ENCODE measurements around the gene SLC5A10.

The SLC5A10 gene

DNA sequence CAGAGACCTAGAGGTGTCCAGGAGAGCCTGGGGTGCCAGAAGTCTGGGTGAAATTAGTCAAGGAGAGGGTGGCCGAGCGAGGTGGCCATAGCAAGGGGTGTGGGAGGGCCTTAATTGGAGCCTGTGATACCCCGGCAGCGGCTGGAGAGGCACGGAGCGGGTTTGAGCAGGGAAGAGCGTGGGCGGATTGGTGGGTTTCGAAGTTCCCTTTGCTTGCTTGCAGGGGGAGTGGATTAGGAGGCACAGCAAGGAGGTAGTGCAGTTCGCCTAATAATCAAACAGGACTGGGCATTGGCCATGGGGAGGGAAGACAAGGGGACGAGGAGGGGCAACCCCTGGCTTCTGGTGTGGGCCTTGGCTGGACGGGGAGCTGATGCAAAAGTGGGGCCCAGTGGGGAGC lies 58.0 kb downstream of the SLC5A10 start:
- Histone ChIP-seq H3K4me1 (peaks cover 0 to 3% (median 3%) of the 10 kb centered on the region in 4 donors), H3K4me3 (no peak overlapping the region), H3K27ac (no peak overlapping the region), H3K36me3 (no peaks in the 10 kb centered on the region), H3K9me3 (no peaks in the 10 kb centered on the region), H3K27me3 (no peaks in the 10 kb centered on the region)
- no peak for DNase-seq
- intact Hi-C loops (cut with DNase I; ENCODE audit: low total_unique reads), result no loop called here
- no peak for TF ChIP-seq CTCF (IDR thresholded peaks at IDR 0.05)

DNA sequence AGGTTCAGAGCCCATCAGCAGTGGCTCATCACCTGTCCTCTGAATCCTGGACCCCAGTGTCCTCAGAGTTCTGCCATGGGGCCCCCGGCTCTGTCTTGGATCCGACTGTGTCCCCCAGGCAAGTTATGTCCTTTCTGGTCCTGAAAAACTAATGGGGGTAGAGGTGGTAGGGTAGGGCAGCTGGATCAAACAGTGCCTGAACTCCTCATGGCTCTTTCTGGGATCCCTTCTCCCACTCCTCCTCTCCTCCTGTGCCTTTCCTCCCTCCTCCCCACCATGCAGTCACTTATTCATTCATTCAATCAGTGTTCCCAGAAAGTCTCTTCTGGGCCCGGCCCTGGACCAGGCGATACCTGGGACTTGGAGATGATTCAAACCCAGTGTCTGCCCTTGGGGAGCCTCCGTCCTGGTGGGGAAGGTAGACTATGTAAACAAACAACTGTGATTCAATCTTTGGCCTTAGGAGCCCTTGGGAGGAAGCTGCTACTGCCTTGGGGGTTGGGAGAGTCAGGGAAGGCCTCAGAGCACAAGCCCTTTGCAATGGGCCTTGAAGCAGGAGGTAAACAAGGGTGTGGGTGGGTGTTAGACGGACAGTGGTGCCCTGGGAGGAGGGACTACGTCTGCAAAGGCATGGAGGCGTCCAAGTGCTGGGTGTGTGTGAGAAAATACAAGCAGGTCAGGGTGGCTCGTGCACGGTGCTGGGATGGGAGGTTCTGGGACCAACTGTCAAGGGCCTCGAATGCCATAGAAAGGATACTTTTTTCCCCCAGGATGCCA lies 59.0 kb downstream of the SLC5A10 start:
- no peaks in the 10 kb centered on the region for H3K36me3 ChIP-seq
- no peaks in the 10 kb centered on the region for H3K4me1 ChIP-seq
- no peak overlapping the region for H3K4me3 ChIP-seq
- no peak for TF ChIP-seq CTCF (IDR thresholded peaks at IDR 0.05)
- intact Hi-C loops (cut with DNase I; ENCODE audit: low total_unique reads), result no loop called here
- H3K27ac ChIP-seq, result no peak overlapping the region
- no peaks in the 10 kb centered on the region for H3K9me3 ChIP-seq
- no peaks in the 10 kb centered on the region for H3K27me3 ChIP-seq
- no peak for DNase-seq

DNA sequence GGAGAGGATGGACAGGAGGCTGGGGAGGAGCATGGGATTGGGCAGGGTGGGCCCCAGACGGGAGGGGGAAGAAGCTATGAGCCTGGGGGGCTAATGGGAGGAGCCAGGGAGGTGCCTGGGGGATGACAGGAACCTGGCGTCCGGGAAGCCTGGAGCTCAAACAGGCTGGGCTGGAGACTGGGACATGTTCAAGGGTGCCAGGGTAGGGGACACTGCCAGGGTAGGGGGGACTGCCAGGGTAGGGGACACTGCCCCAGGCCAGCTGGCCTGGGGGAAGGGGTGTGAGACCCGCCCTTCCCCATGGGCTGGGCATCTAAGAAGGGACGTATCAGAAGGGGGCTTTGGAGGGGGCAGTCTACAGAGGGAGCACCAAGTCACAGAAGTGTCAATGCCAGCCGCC lies 59.6 kb downstream of the SLC5A10 start:
- DNase-seq, result no peak
- Histone ChIP-seq H3K4me1 (no peaks in the 10 kb centered on the region), H3K27me3 (no peaks in the 10 kb centered on the region), H3K9me3 (no peaks in the 10 kb centered on the region), H3K27ac (no peak overlapping the region), H3K4me3 (no peak overlapping the region), H3K36me3 (no peaks in the 10 kb centered on the region)
- no peak for TF ChIP-seq CTCF (IDR thresholded peaks at IDR 0.05)
- intact Hi-C loops (cut with DNase I; ENCODE audit: low total_unique reads), result no loop called here

- no peaks in the 10 kb centered on the region for H3K9me3 ChIP-seq
- TF ChIP-seq CTCF (IDR thresholded peaks at IDR 0.05), result no peak
- H3K4me1 ChIP-seq, result no peaks in the 10 kb centered on the region
- H3K4me3 ChIP-seq, result no peak overlapping the region
- H3K36me3 ChIP-seq, result no peaks in the 10 kb centered on the region
- intact Hi-C loops (cut with DNase I; ENCODE audit: low total_unique reads), result no loop called here
- H3K27me3 ChIP-seq, result no peaks in the 10 kb centered on the region
- no peak for DNase-seq
- H3K27ac ChIP-seq, result no peak overlapping the region
These were observed 60.5 kb downstream of the SLC5A10 start for GRCh38 chr17:19012171-19013080.

- no peak overlapping the region for H3K4me3 ChIP-seq
- H3K27ac ChIP-seq, result no peak overlapping the region
- no peaks in the 10 kb centered on the region for H3K36me3 ChIP-seq
- no peaks in the 10 kb centered on the region for H3K9me3 ChIP-seq
- intact Hi-C loops (cut with DNase I; ENCODE audit: low total_unique reads), result no loop called here
- DNase-seq, result no peak
- no peaks in the 10 kb centered on the region for H3K4me1 ChIP-seq
- H3K27me3 ChIP-seq, result peaks cover 0 to 6% of the 10 kb centered on the region in 2 donors
- TF ChIP-seq CTCF (IDR thresholded peaks at IDR 0.05), result no peak
These were observed 61.3 kb downstream of the SLC5A10 start for GRCh38 chr17:19013226-19013625.

Measured in tibial artery (tissue), 4 donors.